Mesothelial cell of epicardium (in vitro differentiated cells): Measurements from ENCODE around the gene MED31. TPM values are rescaled to one million over a fixed set of nuclear protein-coding genes. Genes with fewer than 3 reads are reported as not detected.

ENCODE experiments used
- DNase-seq, 2 experiments: peaks; one replicate each; pipeline ENCODE4 v3.0.0; 2021; ENCODE audit warnings: low spot score in 2 of 2; ENCODE audit not compliant: unreplicated experiment in 2 of 2
- H3K27ac Mint-ChIP-seq: 2 replicates; pipeline ENCODE4 v1.8.0; 2021; ENCODE audit warnings: mixed read lengths
- H3K27me3 Mint-ChIP-seq: 2 replicates; pipeline ENCODE4 v1.8.0; 2021; ENCODE audit warnings: low read depth, mixed read lengths
- H3K36me3 Mint-ChIP-seq: 2 replicates; pipeline ENCODE4 v1.8.0; 2021; ENCODE audit warnings: mixed read lengths
- H3K4me1 Mint-ChIP-seq: 2 replicates; pipeline ENCODE4 v1.8.0; 2021; ENCODE audit warnings: mixed read lengths
- H3K4me3 Mint-ChIP-seq: 2 replicates; pipeline ENCODE4 v1.8.0; 2021; ENCODE audit warnings: mild to moderate bottlenecking, moderate library complexity, mixed read lengths
- H3K9me3 Mint-ChIP-seq: 2 replicates; pipeline ENCODE4 v1.8.0; 2021; ENCODE audit warnings: mixed read lengths
- CTCF ChIP-seq: fragments of 200-600 bp; sonication (generic); IDR thresholded peaks from one replicate; pipeline ENCODE4 v1.5.0; 2021; ENCODE audit warnings: antibody characterized with exemption; ENCODE audit not compliant: unreplicated experiment
- total RNA-seq: library from RNA; stranded (reverse); gene quantifications from 3 replicates; pipeline ENCODE4 v1.2.1, GENCODE V29; 2021

MED31 gene
- total RNA-seq, 1 donor from 2014 or later, result 12.1 TPM

GRCh38 chr17:6686026-6686425 is 34.6 kb upstream of the MED31 start:
- no peak for DNase-seq
- Mint-ChIP-seq H3K27ac (no peak overlapping the region), H3K27me3 (peaks cover 37% of the 10 kb centered on the region), H3K9me3 (no peaks in the 10 kb centered on the region), H3K4me3 (no peak overlapping the region), H3K4me1 (no peaks in the 10 kb centered on the region), H3K36me3 (no peaks in the 10 kb centered on the region)
- no peak for TF ChIP-seq CTCF

GRCh38 chr17:6684881-6685767 is 33.7 kb upstream of the MED31 start:
- peaks cover 39% of the 10 kb centered on the region for H3K27me3 Mint-ChIP-seq

GRCh38 chr17:6684460-6684783 is 33.0 kb upstream of the MED31 start:
- TF ChIP-seq CTCF, result no peak
- H3K4me3 Mint-ChIP-seq, result no peak overlapping the region
- H3K27ac Mint-ChIP-seq, result no peak overlapping the region
- H3K27me3 Mint-ChIP-seq, result peaks cover 42% of the 10 kb centered on the region
- H3K4me1 Mint-ChIP-seq, result no peaks in the 10 kb centered on the region
- H3K9me3 Mint-ChIP-seq, result no peaks in the 10 kb centered on the region
- no peak for DNase-seq
- no peaks in the 10 kb centered on the region for H3K36me3 Mint-ChIP-seq

More at GRCh38 chr17:6684881-6685767, 33.7 kb upstream of the MED31 start:
- H3K36me3 Mint-ChIP-seq, result no peaks in the 10 kb centered on the region
- no peaks in the 10 kb centered on the region for H3K9me3 Mint-ChIP-seq
- H3K4me3 Mint-ChIP-seq, result no peak overlapping the region
- H3K27ac Mint-ChIP-seq, result no peak overlapping the region
- H3K4me1 Mint-ChIP-seq, result no peaks in the 10 kb centered on the region
- DNase-seq, result no peak
- no peak for TF ChIP-seq CTCF

GRCh38 chr17:6683730-6684459 is 32.5 kb upstream of the MED31 start:
- Mint-ChIP-seq H3K36me3 (no peaks in the 10 kb centered on the region), H3K4me3 (no peak overlapping the region), H3K9me3 (no peaks in the 10 kb centered on the region), H3K27ac (no peak overlapping the region), H3K27me3 (peaks cover 46% of the 10 kb centered on the region), H3K4me1 (no peaks in the 10 kb centered on the region)
- no peak for DNase-seq
- no peak for TF ChIP-seq CTCF

- Mint-ChIP-seq H3K4me1 (no peaks in the 10 kb centered on the region), H3K36me3 (no peaks in the 10 kb centered on the region), H3K27ac (no peak overlapping the region), H3K4me3 (no peak overlapping the region), H3K27me3 (peaks cover 53% of the 10 kb centered on the region), H3K9me3 (no peaks in the 10 kb centered on the region)
- TF ChIP-seq CTCF, result no peak
- no peak for DNase-seq
Observed at GRCh38 chr17:6683081-6683684, 31.8 kb upstream of the MED31 start.
